PC-9 (cell line): Measurements from ENCODE around the gene ACACB.

ENCODE experiments used
- EZH2 ChIP-seq: fragments of 200-600 bp; sonication (generic); IDR thresholded peaks from 2 replicates; pipeline ENCODE4 v1.8.0; 2017; ENCODE audit warnings: antibody characterized with exemption, low read depth
- TF ChIP-seq, protein P1 (sequence below): fragments of 200-600 bp; sonication (generic); conservative IDR thresholded peaks from 2 replicates; pipeline ENCODE4 v1.6.1; 2017; ENCODE audit warnings: mixed run types, antibody characterized with exemption, mild to moderate bottlenecking, moderate library complexity

DNA sequence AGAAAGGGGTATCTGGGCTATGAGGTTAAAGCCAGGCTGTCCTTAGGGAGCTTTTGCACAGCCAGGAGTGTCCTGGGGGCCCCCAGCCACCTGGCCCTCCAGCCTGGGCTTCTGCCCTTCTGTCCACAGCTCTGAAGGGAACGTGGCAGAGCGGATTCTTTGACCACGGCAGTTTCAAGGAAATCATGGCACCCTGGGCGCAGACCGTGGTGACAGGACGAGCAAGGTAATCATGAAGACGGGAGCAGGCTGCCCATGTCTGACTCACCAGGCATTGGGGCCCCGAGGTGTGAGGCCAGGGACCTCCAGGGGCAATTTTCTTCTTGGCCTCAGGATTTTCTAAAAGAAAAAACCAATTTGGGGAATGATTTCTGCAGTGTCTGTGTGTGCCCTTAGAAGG lies 139.6 kb downstream of the ACACB start:
- TF ChIP-seq, protein P1, sequence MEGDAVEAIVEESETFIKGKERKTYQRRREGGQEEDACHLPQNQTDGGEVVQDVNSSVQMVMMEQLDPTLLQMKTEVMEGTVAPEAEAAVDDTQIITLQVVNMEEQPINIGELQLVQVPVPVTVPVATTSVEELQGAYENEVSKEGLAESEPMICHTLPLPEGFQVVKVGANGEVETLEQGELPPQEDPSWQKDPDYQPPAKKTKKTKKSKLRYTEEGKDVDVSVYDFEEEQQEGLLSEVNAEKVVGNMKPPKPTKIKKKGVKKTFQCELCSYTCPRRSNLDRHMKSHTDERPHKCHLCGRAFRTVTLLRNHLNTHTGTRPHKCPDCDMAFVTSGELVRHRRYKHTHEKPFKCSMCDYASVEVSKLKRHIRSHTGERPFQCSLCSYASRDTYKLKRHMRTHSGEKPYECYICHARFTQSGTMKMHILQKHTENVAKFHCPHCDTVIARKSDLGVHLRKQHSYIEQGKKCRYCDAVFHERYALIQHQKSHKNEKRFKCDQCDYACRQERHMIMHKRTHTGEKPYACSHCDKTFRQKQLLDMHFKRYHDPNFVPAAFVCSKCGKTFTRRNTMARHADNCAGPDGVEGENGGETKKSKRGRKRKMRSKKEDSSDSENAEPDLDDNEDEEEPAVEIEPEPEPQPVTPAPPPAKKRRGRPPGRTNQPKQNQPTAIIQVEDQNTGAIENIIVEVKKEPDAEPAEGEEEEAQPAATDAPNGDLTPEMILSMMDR: no peak
- TF ChIP-seq EZH2: no peak
